ENCODE results near the gene DNAH8.
A peak's percentile ranks its signal among the peaks of the same experiment; 100 is the strongest.

Gene DNAH8

DNA sequence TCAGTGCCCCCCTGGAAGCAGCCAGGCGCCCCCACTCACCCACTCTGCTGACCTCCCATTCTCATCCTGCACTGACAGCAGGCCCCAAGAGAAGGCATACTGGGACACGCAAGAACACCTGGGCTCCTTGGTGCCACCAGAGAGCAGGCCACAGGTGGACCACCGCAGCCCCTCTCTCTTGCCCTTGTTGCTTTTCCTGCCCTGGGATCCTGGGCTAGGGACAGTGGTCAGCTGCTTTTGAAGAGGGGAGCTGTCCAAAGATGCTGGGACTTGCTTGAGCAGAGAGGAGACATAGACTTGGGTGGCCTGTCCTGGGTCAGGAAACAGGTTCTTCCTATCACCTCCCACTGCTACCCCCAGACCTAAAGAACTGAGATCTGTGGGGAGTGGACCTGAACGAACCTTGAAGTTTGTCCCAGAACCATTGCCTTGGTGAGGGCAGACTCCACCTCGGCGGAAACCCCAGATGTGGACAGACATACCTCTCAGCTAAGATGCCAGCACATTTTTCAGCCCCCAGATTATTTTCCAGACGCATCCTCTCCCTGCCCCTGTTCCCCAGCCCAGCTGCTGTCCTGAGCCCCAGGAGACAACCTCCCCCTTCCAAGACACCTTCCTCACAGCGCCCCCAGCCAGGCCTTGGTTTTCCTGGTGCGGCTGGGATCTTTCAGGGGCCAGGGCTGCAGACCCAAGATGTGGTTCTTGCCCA is 334.6 kb downstream of the DNAH8 start:
- Mint-ChIP-seq H3K27me3 (ENCODE audit: low read depth) (peaks cover 90% of the 10 kb centered on the region), H3K27ac (no peak overlapping the region), H3K4me1 (no peaks in the 10 kb centered on the region), H3K9me3 (peaks cover 2% of the 10 kb centered on the region), H3K4me3 (peak overlapping the region in 2 of 3 experiments; percentile 9 to 75), H3K36me3 (ENCODE audit: low read depth) (no peaks in the 10 kb centered on the region)
- TF ChIP-seq, protein P1, sequence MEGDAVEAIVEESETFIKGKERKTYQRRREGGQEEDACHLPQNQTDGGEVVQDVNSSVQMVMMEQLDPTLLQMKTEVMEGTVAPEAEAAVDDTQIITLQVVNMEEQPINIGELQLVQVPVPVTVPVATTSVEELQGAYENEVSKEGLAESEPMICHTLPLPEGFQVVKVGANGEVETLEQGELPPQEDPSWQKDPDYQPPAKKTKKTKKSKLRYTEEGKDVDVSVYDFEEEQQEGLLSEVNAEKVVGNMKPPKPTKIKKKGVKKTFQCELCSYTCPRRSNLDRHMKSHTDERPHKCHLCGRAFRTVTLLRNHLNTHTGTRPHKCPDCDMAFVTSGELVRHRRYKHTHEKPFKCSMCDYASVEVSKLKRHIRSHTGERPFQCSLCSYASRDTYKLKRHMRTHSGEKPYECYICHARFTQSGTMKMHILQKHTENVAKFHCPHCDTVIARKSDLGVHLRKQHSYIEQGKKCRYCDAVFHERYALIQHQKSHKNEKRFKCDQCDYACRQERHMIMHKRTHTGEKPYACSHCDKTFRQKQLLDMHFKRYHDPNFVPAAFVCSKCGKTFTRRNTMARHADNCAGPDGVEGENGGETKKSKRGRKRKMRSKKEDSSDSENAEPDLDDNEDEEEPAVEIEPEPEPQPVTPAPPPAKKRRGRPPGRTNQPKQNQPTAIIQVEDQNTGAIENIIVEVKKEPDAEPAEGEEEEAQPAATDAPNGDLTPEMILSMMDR (IDR thresholded peaks at IDR 0.05; ENCODE audit: unreplicated experiment in 3 of 3): no peak

- Mint-ChIP-seq H3K27ac (no peak overlapping the region), H3K9me3 (peaks cover 2% of the 10 kb centered on the region), H3K4me3 (peak overlapping the region in 1 of 3 experiments; percentile 11), H3K36me3 (ENCODE audit: low read depth) (no peaks in the 10 kb centered on the region), H3K4me1 (no peaks in the 10 kb centered on the region), H3K27me3 (ENCODE audit: low read depth) (peaks cover 84% of the 10 kb centered on the region)
- TF ChIP-seq, protein P1 (IDR thresholded peaks at IDR 0.05; ENCODE audit: unreplicated experiment in 3 of 3): no peak
These were observed 335.5 kb downstream of the DNAH8 start for GRCh38 chr6:39050453-39051112.

DNA sequence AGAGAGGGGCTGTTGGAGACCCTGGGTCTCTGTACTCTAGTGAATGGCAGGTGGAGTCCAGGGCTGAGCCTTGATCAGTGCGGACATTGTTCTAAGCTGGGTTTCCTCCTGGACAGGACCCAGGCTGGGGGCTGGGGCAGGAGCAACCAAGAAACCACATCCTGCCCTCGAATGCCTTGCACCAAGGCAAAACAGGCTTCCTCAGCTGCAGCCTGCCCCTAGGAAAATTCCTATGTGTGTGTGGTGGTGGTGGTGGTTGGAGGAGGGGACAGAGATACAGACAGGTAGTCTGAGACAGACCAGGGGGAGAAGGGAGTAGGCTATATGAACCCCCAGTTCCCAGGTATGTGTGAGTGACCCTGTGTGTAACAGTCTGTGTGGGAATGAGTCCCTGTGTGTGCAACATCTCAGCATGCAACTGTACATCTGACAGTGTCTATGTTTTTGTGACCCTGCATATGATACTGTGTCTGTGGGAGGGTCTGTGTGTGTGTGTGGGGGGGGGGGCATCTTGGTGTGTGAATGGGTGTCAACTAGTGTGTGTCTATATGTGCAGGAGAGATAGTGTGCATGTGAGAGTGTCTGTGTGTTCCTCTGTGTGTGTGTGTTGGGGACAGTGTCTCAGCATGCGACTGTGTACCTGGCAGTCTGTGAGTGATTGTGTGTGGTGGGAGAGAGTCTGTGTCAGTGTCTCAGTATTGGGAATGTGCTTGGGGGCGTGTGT is 336.4 kb downstream of the DNAH8 start:
- H3K27ac Mint-ChIP-seq: no peak overlapping the region
- TF ChIP-seq, protein P1 (IDR thresholded peaks at IDR 0.05; ENCODE audit: unreplicated experiment in 3 of 3): no peak
- H3K27me3 Mint-ChIP-seq (ENCODE audit: low read depth): peaks cover 82% of the 10 kb centered on the region
- no peaks in the 10 kb centered on the region for H3K4me1 Mint-ChIP-seq
- H3K36me3 Mint-ChIP-seq (ENCODE audit: low read depth): no peaks in the 10 kb centered on the region
- no peak overlapping the region for H3K4me3 Mint-ChIP-seq
- H3K9me3 Mint-ChIP-seq: peaks cover 2% of the 10 kb centered on the region

GRCh38 chr6:39053016-39053624 is 338.0 kb downstream of the DNAH8 start:
- peaks cover 2% of the 10 kb centered on the region for H3K9me3 Mint-ChIP-seq

DNA sequence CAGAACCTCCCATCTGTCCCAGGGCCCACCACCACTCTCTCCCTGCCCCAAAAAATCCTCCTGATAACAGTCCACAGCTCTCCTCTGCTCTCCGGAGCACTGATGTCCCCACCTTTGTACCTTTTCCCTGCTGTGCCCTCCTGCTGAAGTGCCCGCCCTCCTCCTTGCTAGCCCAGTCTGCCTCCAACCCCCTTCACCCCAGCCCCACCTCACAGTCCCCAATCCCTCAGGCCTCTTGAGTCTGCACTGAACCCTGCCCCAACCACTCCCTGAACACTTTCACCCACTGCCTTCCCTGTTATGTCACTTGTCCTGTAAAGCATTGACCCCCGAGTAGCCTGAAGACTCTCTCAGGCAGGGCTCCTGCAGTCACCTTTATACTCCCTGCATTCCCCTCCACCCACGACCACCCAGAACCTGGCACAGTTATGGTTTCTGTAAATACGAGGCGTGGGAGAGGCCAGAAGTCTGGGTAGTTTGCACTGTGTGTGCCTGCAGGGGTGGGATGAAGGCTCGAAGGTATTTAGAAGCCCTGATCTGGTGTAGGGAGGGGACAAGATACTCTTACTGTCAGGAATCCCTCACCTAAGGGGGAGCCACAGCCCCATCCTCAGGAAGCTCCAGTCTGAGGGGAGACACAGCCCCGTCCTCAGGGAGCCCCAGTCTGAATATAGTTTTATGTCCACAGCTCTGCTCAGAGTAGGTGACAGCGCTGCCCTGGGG is 338.9 kb downstream of the DNAH8 start:
- H3K27ac Mint-ChIP-seq: no peak overlapping the region
- H3K9me3 Mint-ChIP-seq: peaks cover 2% of the 10 kb centered on the region
- TF ChIP-seq, protein P1 (IDR thresholded peaks at IDR 0.05; ENCODE audit: unreplicated experiment in 3 of 3): no peak
- H3K4me1 Mint-ChIP-seq: no peaks in the 10 kb centered on the region
- H3K27me3 Mint-ChIP-seq (ENCODE audit: low read depth): peaks cover 73% of the 10 kb centered on the region
- no peaks in the 10 kb centered on the region for H3K36me3 Mint-ChIP-seq (ENCODE audit: low read depth)
- H3K4me3 Mint-ChIP-seq: no peak overlapping the region

More at GRCh38 chr6:39053016-39053624, 338.0 kb downstream of the DNAH8 start:
- Mint-ChIP-seq H3K4me3 (no peak overlapping the region), H3K27me3 (ENCODE audit: low read depth) (peaks cover 72% of the 10 kb centered on the region), H3K4me1 (no peaks in the 10 kb centered on the region), H3K27ac (no peak overlapping the region), H3K36me3 (ENCODE audit: low read depth) (no peaks in the 10 kb centered on the region)
- TF ChIP-seq, protein P1 (IDR thresholded peaks at IDR 0.05; ENCODE audit: unreplicated experiment in 3 of 3): no peak
